Thoracic aorta (tissue), 2 donors: ENCODE data around the gene FXR2. TPM values are rescaled to one million over a fixed set of nuclear protein-coding genes. Genes with fewer than 3 reads are reported as not detected.
"Not testable (repeated sequence)": the region's sequence is repeated elsewhere in the genome, so short reads cannot be mapped to it uniquely, and the experiment has no call there.

Source experiments
- ATAC-seq: fragments of 150-250 bp; one replicate; pipeline ENCODE4 v1.8.0; 2017; ENCODE audit warnings: low read depth; ENCODE audit not compliant: insufficient number of reproducible peaks, low FRiP score
- DNase-seq: peaks from one replicate; pipeline ENCODE4 v3.0.0-alpha.2; 2020; ENCODE audit warnings: low spot score
- H3K27ac ChIP-seq, 2 donors: fragments of 200-600 bp; sonication (generic); 1 replicate in 1 of 2; 2 replicates in 1 of 2; pipeline ENCODE4 v1.5.1; 2016; ENCODE audit warnings: mild to moderate bottlenecking in 2 of 2, moderate library complexity in 2 of 2
- H3K27me3 ChIP-seq: fragments of 200-600 bp; sonication (generic); replicated peaks from 2 replicates; pipeline ENCODE4 v1.6.0; 2016; ENCODE audit warnings: mild to moderate bottlenecking; ENCODE audit not compliant: insufficient read depth
- H3K36me3 ChIP-seq: fragments of 200-600 bp; sonication (generic); one replicate; pipeline ENCODE4 v1.5.1; 2016
- H3K4me1 ChIP-seq, 2 donors: fragments of 200-600 bp; sonication (generic); 1 replicate in 1 of 2; 2 replicates in 1 of 2; pipeline versions ENCODE4 v1.5.1 to v1.6.0; 2016; ENCODE audit warnings: low read depth in 2 of 2, mild to moderate bottlenecking in 1 of 2; ENCODE audit not compliant: control insufficient read depth in 1 of 2
- H3K4me3 ChIP-seq: fragments of 200-600 bp; sonication (generic); 2 replicates; pipeline ENCODE4 v1.5.1; 2016; ENCODE audit warnings: mild to moderate bottlenecking
- H3K9me3 ChIP-seq: fragments of 200-600 bp; sonication (generic); 2 replicates; pipeline ENCODE4 v1.5.1; 2016
- total RNA-seq, 2 donors: library from RNA; depleted of rRNA; stranded (reverse); fragments of >200 nt; gene quantifications; one replicate each; pipeline versions ENCODE4 v1.1.0 to v1.2.3, GENCODE V29; 2016
- TF ChIP-seq, protein P1 (sequence below): fragments of 200-600 bp; sonication (generic); IDR thresholded peaks from one replicate; pipeline ENCODE4 v1.5.1; 2019; ENCODE audit warnings: antibody characterized with exemption

The FXR2 gene
- total RNA-seq, 2 donors from 2014 or later: 42.8 to 53.9 TPM

DNA sequence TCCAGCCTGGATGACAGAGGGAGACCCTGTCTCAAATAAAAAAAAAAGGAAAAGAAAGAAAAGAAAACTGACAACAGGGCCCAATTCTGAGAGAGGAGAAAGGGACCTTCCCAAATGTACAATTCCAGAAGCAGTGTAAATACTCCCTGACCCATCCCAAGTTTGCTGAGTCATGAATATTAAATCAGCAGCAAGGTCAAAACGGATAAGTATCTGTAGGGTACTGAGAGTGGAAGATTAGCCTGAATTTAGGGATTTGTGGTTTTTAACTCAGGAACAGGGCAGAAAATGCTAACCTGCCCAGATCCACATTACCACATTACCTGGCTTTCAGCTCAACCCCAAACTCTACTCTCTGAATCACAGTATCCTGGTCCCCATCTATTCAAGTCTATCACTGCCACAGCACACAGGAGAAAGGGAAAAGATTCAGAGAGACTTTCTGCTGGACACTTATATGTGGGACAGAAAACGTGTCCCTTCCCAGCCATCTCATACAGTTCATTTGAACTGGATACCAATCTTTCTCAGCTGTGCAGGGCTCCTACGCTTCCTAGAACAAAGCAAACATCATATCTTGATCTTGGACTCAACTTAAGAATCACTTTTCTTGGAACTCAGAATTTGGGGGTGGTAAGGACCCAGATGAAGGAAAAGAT is 2.9 kb downstream of the FXR2 start:
- peaks cover 18 to 38% of the 10 kb centered on the region in 2 donors for H3K4me1 ChIP-seq
- TF ChIP-seq, protein P1, sequence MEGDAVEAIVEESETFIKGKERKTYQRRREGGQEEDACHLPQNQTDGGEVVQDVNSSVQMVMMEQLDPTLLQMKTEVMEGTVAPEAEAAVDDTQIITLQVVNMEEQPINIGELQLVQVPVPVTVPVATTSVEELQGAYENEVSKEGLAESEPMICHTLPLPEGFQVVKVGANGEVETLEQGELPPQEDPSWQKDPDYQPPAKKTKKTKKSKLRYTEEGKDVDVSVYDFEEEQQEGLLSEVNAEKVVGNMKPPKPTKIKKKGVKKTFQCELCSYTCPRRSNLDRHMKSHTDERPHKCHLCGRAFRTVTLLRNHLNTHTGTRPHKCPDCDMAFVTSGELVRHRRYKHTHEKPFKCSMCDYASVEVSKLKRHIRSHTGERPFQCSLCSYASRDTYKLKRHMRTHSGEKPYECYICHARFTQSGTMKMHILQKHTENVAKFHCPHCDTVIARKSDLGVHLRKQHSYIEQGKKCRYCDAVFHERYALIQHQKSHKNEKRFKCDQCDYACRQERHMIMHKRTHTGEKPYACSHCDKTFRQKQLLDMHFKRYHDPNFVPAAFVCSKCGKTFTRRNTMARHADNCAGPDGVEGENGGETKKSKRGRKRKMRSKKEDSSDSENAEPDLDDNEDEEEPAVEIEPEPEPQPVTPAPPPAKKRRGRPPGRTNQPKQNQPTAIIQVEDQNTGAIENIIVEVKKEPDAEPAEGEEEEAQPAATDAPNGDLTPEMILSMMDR: no peak
- H3K4me3 ChIP-seq: no peak overlapping the region

DNA sequence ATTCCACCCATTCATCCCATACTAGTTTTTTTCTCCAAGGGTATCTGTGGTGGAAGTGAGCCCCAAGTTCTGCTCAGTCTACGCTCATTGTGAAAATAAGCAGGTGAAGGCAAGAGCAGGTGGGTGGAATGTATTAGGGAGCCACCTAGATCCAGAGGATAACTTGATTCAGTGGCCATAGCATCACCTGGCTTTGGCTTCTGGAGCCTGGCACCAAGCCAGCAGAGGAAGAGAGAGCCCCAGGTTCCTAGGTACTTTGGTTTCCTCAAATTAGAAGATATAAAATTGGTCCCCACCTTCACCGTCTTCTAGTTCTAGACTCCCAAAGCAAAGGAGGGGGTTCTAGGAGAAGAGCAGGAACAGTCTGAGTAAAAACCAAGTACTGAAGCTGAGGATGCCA is 4.1 kb downstream of the FXR2 start:
- Histone ChIP-seq H3K9me3 (no peaks in the 10 kb centered on the region), H3K27me3 (no peaks in the 10 kb centered on the region), H3K36me3 (peaks cover 7% of the 10 kb centered on the region), H3K4me3 (no peak overlapping the region), H3K4me1 (peaks cover 18 to 38% of the 10 kb centered on the region in 2 donors), H3K27ac (no peak overlapping the region)
- TF ChIP-seq, protein P1: no peak
- no peak for ATAC-seq
- no peak for DNase-seq

More for the DNA sequence above, 2.9 kb downstream of the FXR2 start:
- ATAC-seq: no peak
- DNase-seq: no peak
- no peaks in the 10 kb centered on the region for H3K27me3 ChIP-seq
- H3K36me3 ChIP-seq: peaks cover 4% of the 10 kb centered on the region
- H3K27ac ChIP-seq: no peak overlapping the region
- no peaks in the 10 kb centered on the region for H3K9me3 ChIP-seq

DNA sequence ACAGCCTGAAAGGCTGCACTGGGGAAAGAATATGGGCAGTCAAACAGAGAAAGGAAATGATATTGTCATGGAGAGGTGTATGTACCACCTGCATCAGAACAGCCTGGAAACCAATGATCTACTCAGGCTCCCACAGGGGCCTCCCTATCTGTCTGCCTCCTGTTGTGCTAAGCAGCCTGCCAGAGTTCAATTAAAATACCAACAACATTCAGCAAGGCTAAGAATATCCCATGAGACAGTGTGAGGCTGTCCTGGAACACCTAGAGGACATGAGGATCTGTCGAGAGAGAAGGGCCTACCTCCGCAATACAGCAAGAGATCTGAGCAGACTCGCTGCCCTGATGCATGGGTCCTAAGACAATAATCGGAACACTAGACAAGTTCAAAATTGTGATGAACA is 8.4 kb downstream of the FXR2 start:
- ATAC-seq: no peak
- H3K27ac ChIP-seq: no peak overlapping the region
- no peaks in the 10 kb centered on the region for H3K9me3 ChIP-seq
- TF ChIP-seq, protein P1: no peak
- H3K4me1 ChIP-seq: peaks cover 3 to 9% of the 10 kb centered on the region in 2 donors
- no peaks in the 10 kb centered on the region for H3K27me3 ChIP-seq
- peaks cover 43% of the 10 kb centered on the region for H3K36me3 ChIP-seq
- H3K4me3 ChIP-seq: no peak overlapping the region
- no peak for DNase-seq

DNA sequence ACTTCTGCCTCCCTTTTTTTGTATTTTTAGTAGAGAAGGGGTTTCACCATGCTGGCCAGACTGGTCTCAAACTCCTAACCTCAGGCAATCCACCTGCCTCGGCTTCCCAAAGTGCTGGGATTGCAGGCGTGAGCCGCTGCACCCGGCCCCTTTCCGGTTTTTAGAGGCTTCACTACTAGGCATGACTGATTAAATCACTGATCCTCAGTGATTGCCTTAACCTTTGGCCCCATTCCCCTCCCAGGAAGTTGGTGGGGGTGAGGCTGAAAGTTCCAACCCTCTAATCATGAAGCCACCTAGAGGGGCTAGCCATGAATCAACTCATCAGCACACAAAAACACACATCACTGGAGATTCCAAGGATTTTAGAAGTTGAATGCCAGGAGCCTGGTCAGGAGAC is 17.1 kb downstream of the FXR2 start:
- H3K9me3 ChIP-seq, H3K4me3 ChIP-seq, H3K27me3 ChIP-seq, ATAC-seq, DNase-seq, H3K27ac ChIP-seq, H3K4me1 ChIP-seq: not testable (repeated sequence)
- H3K36me3 ChIP-seq: peaks cover 88% of the 10 kb centered on the region

DNA sequence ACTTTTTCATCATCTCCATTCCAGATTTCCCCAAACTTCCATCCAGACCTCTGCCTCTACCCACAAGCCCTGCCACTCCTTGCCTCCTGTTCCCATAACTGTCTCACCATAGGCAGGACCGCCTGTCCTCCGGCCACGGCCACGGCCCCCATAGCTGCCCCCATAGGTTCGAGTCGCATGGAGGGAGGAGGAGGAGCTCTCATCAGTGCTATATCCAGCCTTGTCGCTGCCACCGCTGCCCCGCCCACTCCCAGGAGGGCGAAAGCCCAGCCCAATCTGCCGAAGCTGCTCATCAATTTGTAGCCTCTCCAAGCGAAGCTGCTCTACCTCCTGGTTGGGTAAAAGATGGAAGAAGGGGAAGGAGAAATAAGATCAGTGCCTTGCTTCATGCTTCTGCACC is 21.4 kb downstream of the FXR2 start:
- TF ChIP-seq, protein P1: no peak
- H3K4me3 ChIP-seq: no peak overlapping the region
- no peaks in the 10 kb centered on the region for H3K27me3 ChIP-seq
- DNase-seq: no peak
- peaks cover 0 to 15% of the 10 kb centered on the region in 2 donors for H3K4me1 ChIP-seq
- H3K27ac ChIP-seq: no peak overlapping the region
- no peak for ATAC-seq
- no peaks in the 10 kb centered on the region for H3K9me3 ChIP-seq
- H3K36me3 ChIP-seq: peaks cover 59% of the 10 kb centered on the region
